Epithelial cell of proximal tubule (primary cell): Measurements from ENCODE around the gene PRKCE. TPM values are rescaled to one million over a fixed set of nuclear protein-coding genes. Genes with fewer than 3 reads are reported as not detected.

Experiments
- DNase-seq: peaks from one replicate; pipeline ENCODE4 v3.0.0-alpha.2; 2011; ENCODE audit warnings: low read depth
- H3K4me3 ChIP-seq: 2 replicates; pipeline ENCODE4 v1.5.1; 2011; ENCODE audit warnings: low read depth, mild to moderate bottlenecking, low read length
- CTCF ChIP-seq: conservative IDR thresholded peaks from 2 replicates; pipeline ENCODE4 v1.5.1; 2012; ENCODE audit warnings: low read depth, mild to moderate bottlenecking, low read length
- total RNA-seq: library from RNA; depleted of rRNA; stranded (reverse); fragments of >200 nt; gene quantifications from 2 replicates; pipeline ENCODE4 v1.2.3, GENCODE V29; 2015

The PRKCE gene
- total RNA-seq, 1 donor from 2014 or later = 2.5 TPM

- no peak overlapping the region for H3K4me3 ChIP-seq
- no peak for DNase-seq
- TF ChIP-seq CTCF = no peak
These were observed 95.4 kb downstream of the PRKCE start for GRCh38 chr2:45746888-45747287.

GRCh38 chr2:45747363-45747762, 95.9 kb downstream of the PRKCE start:
- H3K4me3 ChIP-seq = no peak overlapping the region
- DNase-seq = no peak
- TF ChIP-seq CTCF = no peak

- DNase-seq = no peak
- TF ChIP-seq CTCF = no peak
- H3K4me3 ChIP-seq = no peak overlapping the region
These were observed 96.8 kb downstream of the PRKCE start for GRCh38 chr2:45748239-45748638.

- no peak overlapping the region for H3K4me3 ChIP-seq
- no peak for TF ChIP-seq CTCF
- DNase-seq = no peak
These were observed 98.5 kb downstream of the PRKCE start for GRCh38 chr2:45750001-45750400.

- no peak overlapping the region for H3K4me3 ChIP-seq
- DNase-seq = no peak
These were observed 99.0 kb downstream of the PRKCE start for GRCh38 chr2:45750484-45750883.

GRCh38 chr2:45753381-45753780, 101.9 kb downstream of the PRKCE start:
- DNase-seq = no peak
- no peak for TF ChIP-seq CTCF
- no peak overlapping the region for H3K4me3 ChIP-seq

More at GRCh38 chr2:45750484-45750883, 99.0 kb downstream of the PRKCE start:
- TF ChIP-seq CTCF = no peak

- no peak for TF ChIP-seq CTCF
- no peak for DNase-seq
- no peak overlapping the region for H3K4me3 ChIP-seq
These were observed 102.9 kb downstream of the PRKCE start for GRCh38 chr2:45754131-45755010.
